HG02870 (cell line): ENCODE results near the gene CCT7.

Experiments used
- ATAC-seq: cut with Tn5 transposase; IDR thresholded peaks from one replicate; pipeline ENCODE4 v1.9.1; 2021; ENCODE audit warnings: mild to moderate bottlenecking, moderate library complexity; ENCODE audit not compliant: unreplicated experiment

Gene CCT7

GRCh38 chr2:73266061-73266901 lies 32.2 kb downstream of the CCT7 start:
- no peak for ATAC-seq

- no peak for ATAC-seq
Observed at GRCh38 chr2:73267008-73267407, 32.9 kb downstream of the CCT7 start.

GRCh38 chr2:73268366-73268829 lies 34.3 kb downstream of the CCT7 start:
- no peak for ATAC-seq

- ATAC-seq, result peak; percentile 84
Observed at GRCh38 chr2:73268830-73269685, 35.0 kb downstream of the CCT7 start.

- peak; percentile 10 for ATAC-seq
Observed at GRCh38 chr2:73269686-73270465, 35.8 kb downstream of the CCT7 start.

- no peak for ATAC-seq
Observed at GRCh38 chr2:73272270-73272669, 38.2 kb downstream of the CCT7 start.

GRCh38 chr2:73279852-73280251 lies 45.7 kb downstream of the CCT7 start:
- no peak for ATAC-seq

GRCh38 chr2:73281244-73281643 lies 47.1 kb downstream of the CCT7 start:
- ATAC-seq, result no peak

GRCh38 chr2:73282924-73283544 lies 48.9 kb downstream of the CCT7 start:
- no peak for ATAC-seq

- peak; percentile 27 for ATAC-seq
Observed at GRCh38 chr2:73283545-73284295, 49.6 kb downstream of the CCT7 start.

GRCh38 chr2:73284296-73285158 lies 50.4 kb downstream of the CCT7 start, which contains the start of gene FBXO41:
FBXO41 (minus strand) TSS chr2:73284478; CDS start chr2:73269630, 14,848 bp downstream.
- ATAC-seq, result peak; percentile 62

GRCh38 chr2:73285159-73285739 lies 51.1 kb downstream of the CCT7 start:
- peak; percentile 45 for ATAC-seq

- ATAC-seq, result no peak
Observed at GRCh38 chr2:73286134-73286655, 52.1 kb downstream of the CCT7 start.

GRCh38 chr2:73289304-73289703 lies 55.2 kb downstream of the CCT7 start:
- no peak for ATAC-seq

- no peak for ATAC-seq
Observed at GRCh38 chr2:73290049-73290839, 56.1 kb downstream of the CCT7 start.

GRCh38 chr2:73291093-73291460 lies 57.0 kb downstream of the CCT7 start:
- ATAC-seq, result no peak
